Activated CD4-positive, alpha-beta memory T cell treated with anti-CD3 and anti-CD28 coated beads, Interleukin-2, amount 10 ng/mL, durations not matched to agents 7 days and 5 days (primary cell): ENCODE data around the gene BLVRA. TPM values are rescaled to one million over a fixed set of nuclear protein-coding genes. Genes with fewer than 3 reads are reported as not detected.
"Not testable (repeated sequence)": the region's sequence is repeated elsewhere in the genome, so short reads cannot be mapped to it uniquely, and the experiment has no call there.

Experiments used
- CTCF ChIA-PET: fragments of 350-600 bp; sonication (Branson Sonifier 250); formaldehyde crosslinking; loops from one replicate; lab custom pipeline; 2021; ENCODE audit warnings: antibody characterized with exemption, inconsistent platforms; lab: Charles Lee
- POLR2A ChIA-PET: fragments of 350-600 bp; sonication (Branson Sonifier 250); formaldehyde crosslinking; loops from one replicate; lab custom pipeline; 2021; ENCODE audit warnings: antibody characterized with exemption; lab: Charles Lee
- DNase-seq: peaks from one replicate; pipeline ENCODE4 v3.0.0-alpha.2; 2020
- H3K27ac Mint-ChIP-seq: one replicate; pipeline ENCODE4 v1.8.0; 2021; ENCODE audit warnings: mild to moderate bottlenecking, mixed read lengths
- H3K27me3 Mint-ChIP-seq: one replicate; pipeline ENCODE4 v1.8.0; 2021; ENCODE audit warnings: mixed read lengths
- H3K36me3 Mint-ChIP-seq: one replicate; pipeline ENCODE4 v1.8.0; 2021; ENCODE audit warnings: low read depth, mixed read lengths
- H3K4me1 Mint-ChIP-seq: one replicate; pipeline ENCODE4 v1.8.0; 2021; ENCODE audit warnings: mixed read lengths
- H3K4me3 Mint-ChIP-seq: one replicate; pipeline ENCODE4 v1.8.0; 2021; ENCODE audit warnings: mild to moderate bottlenecking, mixed read lengths
- H3K9me3 Mint-ChIP-seq: one replicate; pipeline ENCODE4 v1.8.0; 2021; ENCODE audit warnings: mixed read lengths
- total RNA-seq, 2 experiments: library from RNA; stranded (reverse); gene quantifications; one replicate each; pipeline ENCODE4 v1.2.3, GENCODE V29; 2021

The BLVRA gene
- total RNA-seq, 2 experiments from 2014 or later = 38.1 to 42.4 TPM

- H3K4me3 Mint-ChIP-seq, H3K9me3 Mint-ChIP-seq, H3K36me3 Mint-ChIP-seq, DNase-seq, H3K27ac Mint-ChIP-seq, POLR2A ChIA-PET: not testable (repeated sequence)
- Mint-ChIP-seq H3K4me1 (peaks cover 21% of the 10 kb centered on the region), H3K27me3 (peaks cover 18% of the 10 kb centered on the region)
- CTCF ChIA-PET = interaction anchor here (4.8 kb wide), 1 partner anchor 248 kb away, joined by 31 read pairs; the partner anchor contains the start of gene STK17A
Measured at GRCh38 chr7:43830917-43831316, 72.4 kb downstream of the BLVRA start.

- no peaks in the 10 kb centered on the region for H3K36me3 Mint-ChIP-seq
- peak; percentile 37 for DNase-seq
- peaks cover 3% of the 10 kb centered on the region for H3K9me3 Mint-ChIP-seq
- CTCF ChIA-PET = interaction anchor here (0.9 to 4.8 kb wide), 8 partner anchors 8 to 252 kb away, joined by 3 to 31 read pairs (median 3); partner anchors contain the start of genes COA1 and STK17A
- peaks cover 25% of the 10 kb centered on the region for H3K4me1 Mint-ChIP-seq
- H3K4me3 Mint-ChIP-seq = peak overlapping the region; percentile 84
- peak overlapping the region; percentile 63 for H3K27ac Mint-ChIP-seq
- peaks cover 4% of the 10 kb centered on the region for H3K27me3 Mint-ChIP-seq
- POLR2A ChIA-PET = interaction anchor here (0.9 to 4.2 kb wide), 10 partner anchors 8 to 252 kb away, joined by 3 to 29 read pairs (median 4); partner anchors contain the start of genes BLVRA, COA1, MRPS24 and STK17A
Measured at GRCh38 chr7:43834463-43835251, 76.2 kb downstream of the BLVRA start.

- ChIA-PET CTCF (interaction anchor here (0.6 to 3.9 kb wide), 38 partner anchors 10 to 1862 kb away, joined by 3 to 67 read pairs (median 4); partner anchors contain the start of genes BLVRA, COA1, MRPS24 and STK17A), POLR2A (interaction anchor here (1.0 to 3.0 kb wide), 3 partner anchors 80 to 256 kb away, joined by 3 to 20 read pairs (median 12); partner anchors contain the start of genes BLVRA, COA1 and STK17A)
- H3K36me3 Mint-ChIP-seq = no peaks in the 10 kb centered on the region
- no peak overlapping the region for H3K27ac Mint-ChIP-seq
- H3K4me3 Mint-ChIP-seq = no peak overlapping the region
- peaks cover 4% of the 10 kb centered on the region for H3K27me3 Mint-ChIP-seq
- H3K9me3 Mint-ChIP-seq = no peaks in the 10 kb centered on the region
- DNase-seq = no peak
- peaks cover 21% of the 10 kb centered on the region for H3K4me1 Mint-ChIP-seq
Measured at GRCh38 chr7:43838201-43838658, 79.8 kb downstream of the BLVRA start.

DNA sequence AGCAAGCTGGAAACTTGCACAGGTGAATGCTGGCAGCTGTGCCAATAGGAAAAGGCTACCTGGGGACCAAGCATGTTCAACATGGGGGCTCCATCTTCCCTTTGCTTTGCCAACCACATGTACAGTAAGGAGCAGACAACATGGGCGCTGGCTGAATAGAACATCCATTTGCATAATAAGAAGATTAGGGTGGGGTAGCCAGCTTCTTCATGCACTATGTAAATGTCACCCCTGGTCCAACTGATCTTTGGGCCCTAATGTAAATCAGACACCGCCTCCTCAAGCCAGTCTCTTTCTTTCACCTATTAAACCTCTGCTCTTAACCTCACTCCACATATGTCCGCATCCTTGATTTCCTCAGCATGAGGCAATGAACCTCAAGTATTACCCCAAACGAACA is 84.8 kb downstream of the BLVRA start:
- Mint-ChIP-seq H3K4me3 (no peak overlapping the region), H3K27me3 (peaks cover 3% of the 10 kb centered on the region), H3K4me1 (peaks cover 4% of the 10 kb centered on the region), H3K9me3 (no peaks in the 10 kb centered on the region), H3K36me3 (no peaks in the 10 kb centered on the region), H3K27ac (no peak overlapping the region)
- no peak for DNase-seq
- ChIA-PET CTCF (interaction anchor here (1.0 to 1.2 kb wide), 3 partner anchors 9 to 260 kb away, joined by 3 to 4 read pairs (median 4); partner anchors contain the start of gene STK17A), POLR2A (no interaction called here)

DNA sequence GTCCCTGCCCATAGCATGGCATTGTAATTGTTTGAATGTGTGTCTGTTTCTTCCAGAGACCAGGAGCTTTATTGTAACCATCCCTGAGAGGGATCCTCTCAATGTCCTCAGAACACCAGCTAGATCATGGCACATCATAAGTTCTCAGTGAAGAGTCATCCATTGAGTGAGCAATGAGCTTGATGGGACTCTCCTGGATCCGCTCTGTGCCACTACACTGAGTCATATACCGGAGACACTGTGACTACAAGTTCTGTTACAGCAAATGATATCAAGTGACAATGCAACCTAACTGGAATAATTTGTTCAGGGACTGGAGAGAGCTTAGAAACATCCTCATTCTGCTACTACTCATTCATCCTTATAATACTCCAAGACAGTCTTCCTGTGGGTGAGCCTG is 85.8 kb downstream of the BLVRA start:
- ChIA-PET CTCF (interaction anchor here (1.0 to 1.2 kb wide), 3 partner anchors 9 to 261 kb away, joined by 3 to 4 read pairs (median 3); partner anchors contain the start of gene STK17A), POLR2A (interaction anchor here (1.1 kb wide), 1 partner anchor 86 kb away, joined by 3 read pairs; the partner anchor contains the start of gene BLVRA)
- Mint-ChIP-seq H3K27ac (no peak overlapping the region), H3K4me3 (no peak overlapping the region), H3K27me3 (no peaks in the 10 kb centered on the region), H3K36me3 (no peaks in the 10 kb centered on the region), H3K9me3 (no peaks in the 10 kb centered on the region), H3K4me1 (no peaks in the 10 kb centered on the region)
- no peak for DNase-seq

DNA sequence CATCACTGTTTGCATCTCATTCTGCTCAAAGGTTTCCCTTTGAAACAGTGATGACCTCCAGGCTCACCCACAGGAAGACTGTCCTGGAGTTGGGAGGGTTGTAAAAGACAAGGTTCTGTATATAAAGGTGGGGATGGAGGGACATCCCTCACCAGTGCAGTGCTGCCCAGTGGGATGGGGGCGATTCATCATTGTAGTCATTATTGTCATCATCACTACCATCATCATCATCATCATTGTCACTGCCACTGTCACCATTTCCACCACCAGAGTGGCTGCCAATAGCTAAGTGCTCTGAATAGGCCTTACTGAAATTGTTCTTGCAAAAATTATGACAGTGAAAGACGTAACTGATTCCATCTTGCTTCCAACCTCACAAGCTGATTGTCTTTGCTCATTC is 86.2 kb downstream of the BLVRA start:
- POLR2A ChIA-PET = interaction anchor here (1.1 kb wide), 1 partner anchor 86 kb away, joined by 3 read pairs; the partner anchor contains the start of gene BLVRA
- CTCF ChIA-PET = interaction anchor here (1.2 kb wide), 1 partner anchor 10 kb away, joined by 3 read pairs; no protein-coding TSS in a partner anchor
- no peaks in the 10 kb centered on the region for H3K27me3 Mint-ChIP-seq
- H3K4me1 Mint-ChIP-seq = no peaks in the 10 kb centered on the region
- H3K27ac Mint-ChIP-seq = no peak overlapping the region
- no peaks in the 10 kb centered on the region for H3K9me3 Mint-ChIP-seq
- no peaks in the 10 kb centered on the region for H3K36me3 Mint-ChIP-seq
- H3K4me3 Mint-ChIP-seq = no peak overlapping the region
- no peak for DNase-seq

- Mint-ChIP-seq H3K27ac (no peak overlapping the region), H3K36me3 (no peaks in the 10 kb centered on the region), H3K4me1 (peaks cover 5% of the 10 kb centered on the region), H3K4me3 (no peak overlapping the region), H3K9me3 (no peaks in the 10 kb centered on the region), H3K27me3 (no peaks in the 10 kb centered on the region)
- DNase-seq = no peak
- ChIA-PET POLR2A (no interaction called here), CTCF (interaction anchor here (0.7 to 2.5 kb wide), 4 partner anchors 9 to 265 kb away, joined by 3 to 19 read pairs (median 4); partner anchors contain the start of gene STK17A)
Measured at GRCh38 chr7:43847496-43847895, 89.0 kb downstream of the BLVRA start.

GRCh38 chr7:43849047-43849446 is 90.6 kb downstream of the BLVRA start:
- ChIA-PET POLR2A (no interaction called here), CTCF (interaction anchor here (1.2 to 2.5 kb wide), 2 partner anchors 10 to 200 kb away, joined by 3 to 19 read pairs; no protein-coding TSS in a partner anchor)
- DNase-seq = no peak
- Mint-ChIP-seq H3K9me3 (no peaks in the 10 kb centered on the region), H3K36me3 (no peaks in the 10 kb centered on the region), H3K4me3 (no peak overlapping the region), H3K27me3 (no peaks in the 10 kb centered on the region), H3K4me1 (peaks cover 5% of the 10 kb centered on the region), H3K27ac (no peak overlapping the region)

DNA sequence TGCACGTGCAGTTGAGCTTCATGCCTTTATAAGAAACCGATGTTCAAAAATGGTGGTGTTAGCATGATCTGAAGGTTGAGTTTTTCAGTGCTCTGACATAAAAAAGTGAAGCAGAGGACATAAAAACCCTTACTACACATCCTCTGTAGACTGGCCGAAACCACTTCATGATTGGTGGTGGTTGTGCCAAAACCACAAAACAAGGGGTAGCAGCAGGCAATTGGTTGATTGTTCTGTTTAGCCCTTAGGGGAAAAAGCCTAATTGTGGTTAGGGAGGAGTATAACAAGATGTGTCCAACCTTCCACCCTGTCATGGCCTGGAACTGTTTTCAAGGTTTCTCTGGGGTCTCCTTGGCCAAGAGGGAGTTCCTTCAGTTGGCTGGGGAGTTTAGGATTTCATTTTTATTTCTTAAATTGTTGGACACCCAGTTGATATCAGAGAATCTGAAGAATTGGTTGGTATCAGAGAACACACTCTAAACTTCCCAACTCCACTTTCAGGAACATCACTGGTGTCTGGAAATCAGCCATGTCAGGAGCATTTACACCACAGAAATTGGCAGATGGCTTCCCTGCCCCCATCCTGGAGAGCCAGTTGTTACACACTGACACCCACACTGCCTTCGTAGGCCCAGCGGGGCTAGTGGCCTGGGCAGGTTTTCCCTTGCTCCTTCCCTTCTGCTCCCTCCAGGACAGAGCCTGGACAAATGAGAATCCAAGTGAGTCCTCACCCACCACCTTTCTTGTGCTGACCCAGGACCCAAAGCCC is 92.1 kb downstream of the BLVRA start:
- Mint-ChIP-seq H3K27ac (no peak overlapping the region), H3K4me3 (no peak overlapping the region), H3K9me3 (no peaks in the 10 kb centered on the region), H3K27me3 (no peaks in the 10 kb centered on the region), H3K36me3 (no peaks in the 10 kb centered on the region), H3K4me1 (peaks cover 5% of the 10 kb centered on the region)
- DNase-seq = no peak
- ChIA-PET POLR2A (no interaction called here), CTCF (no interaction called here)

- Mint-ChIP-seq H3K36me3 (no peaks in the 10 kb centered on the region), H3K27me3 (no peaks in the 10 kb centered on the region), H3K4me1 (peaks cover 5% of the 10 kb centered on the region), H3K4me3 (no peak overlapping the region), H3K27ac (no peak overlapping the region), H3K9me3 (no peaks in the 10 kb centered on the region)
- no peak for DNase-seq
- CTCF ChIA-PET = no interaction called here
- POLR2A ChIA-PET = interaction anchor here (1.0 kb wide), 1 partner anchor 17 kb away, joined by 3 read pairs; no protein-coding TSS in a partner anchor
Measured at GRCh38 chr7:43851805-43852204, 93.3 kb downstream of the BLVRA start.

DNA sequence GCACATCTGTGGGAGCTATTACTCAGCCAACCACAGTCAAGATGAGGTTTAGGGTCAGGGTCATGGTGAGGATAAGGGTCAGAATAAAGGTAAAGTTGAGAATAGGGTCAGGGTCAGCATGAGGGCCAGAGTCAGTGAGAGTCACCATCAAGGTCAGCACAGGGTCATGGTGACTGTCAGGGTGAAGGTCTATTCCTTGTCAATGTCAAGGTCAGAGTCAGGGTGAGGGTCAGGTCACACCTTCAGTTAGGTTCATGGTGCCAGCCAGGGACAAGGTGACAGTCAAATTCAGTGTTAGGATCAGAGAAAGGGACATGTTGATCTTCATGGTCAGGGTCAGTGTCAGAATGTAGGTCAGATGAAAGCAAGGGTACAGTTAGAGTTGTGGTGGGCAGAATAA is 96.7 kb downstream of the BLVRA start:
- H3K4me3 Mint-ChIP-seq = no peak overlapping the region
- peaks cover under 1% of the 10 kb centered on the region for H3K4me1 Mint-ChIP-seq
- CTCF ChIA-PET = no interaction called here
- no peak for DNase-seq
- peaks cover 4% of the 10 kb centered on the region for H3K27me3 Mint-ChIP-seq
- no peak overlapping the region for H3K27ac Mint-ChIP-seq
- H3K9me3 Mint-ChIP-seq = peaks cover 3% of the 10 kb centered on the region
- no peaks in the 10 kb centered on the region for H3K36me3 Mint-ChIP-seq
- POLR2A ChIA-PET = no interaction called here

- Mint-ChIP-seq H3K36me3 (no peaks in the 10 kb centered on the region), H3K4me3 (no peak overlapping the region), H3K27me3 (peaks cover 9% of the 10 kb centered on the region), H3K9me3 (peaks cover 3% of the 10 kb centered on the region), H3K4me1 (no peaks in the 10 kb centered on the region), H3K27ac (no peak overlapping the region)
- POLR2A ChIA-PET = interaction anchor here (1.5 kb wide), 1 partner anchor 13 kb away, joined by 6 read pairs; the partner anchor contains the start of gene MRPS24
- CTCF ChIA-PET = no interaction called here
- no peak for DNase-seq
Measured at GRCh38 chr7:43856316-43856715, 97.8 kb downstream of the BLVRA start.
